Smooth muscle cell (in vitro differentiated cells): Measurements from ENCODE around the gene TBKBP1. TPM values are rescaled to one million over a fixed set of nuclear protein-coding genes. Genes with fewer than 3 reads are reported as not detected.

Source experiments
- DNase-seq: peaks from one replicate; lab custom pipeline; 2025; ENCODE audit not compliant: unreplicated experiment; lab: John Stamatoyannopoulos, UW
- H2AFZ ChIP-seq: fragments of 200-600 bp; sonication (generic); 2 replicates; pipeline ENCODE4 v1.6.0; 2016; ENCODE audit warnings: antibody characterized with exemption, low read depth, mild to moderate bottlenecking
- H3F3A ChIP-seq: fragments of 200-600 bp; sonication (generic); 2 replicates; pipeline ENCODE4 v1.6.0; 2017; ENCODE audit warnings: antibody characterized with exemption, low read depth
- H3K27ac ChIP-seq: fragments of 200-600 bp; sonication (generic); 2 replicates; pipeline ENCODE4 v1.5.1; 2016; ENCODE audit warnings: low read depth, mild to moderate bottlenecking
- H3K27me3 ChIP-seq: fragments of 200-600 bp; sonication (generic); 2 replicates; pipeline ENCODE4 v1.6.1; 2016; ENCODE audit warnings: low read depth, mild to moderate bottlenecking
- H3K36me3 ChIP-seq: fragments of 200-600 bp; sonication (generic); 2 replicates; pipeline ENCODE4 v1.5.1; 2016; ENCODE audit warnings: low read depth
- H3K4me1 ChIP-seq: fragments of 200-600 bp; sonication (generic); 2 replicates; pipeline ENCODE4 v1.5.1; 2016; ENCODE audit warnings: low read depth
- H3K4me2 ChIP-seq: fragments of 200-600 bp; sonication (generic); 2 replicates; pipeline ENCODE4 v1.6.0; 2016; ENCODE audit warnings: mild to moderate bottlenecking
- H3K4me3 ChIP-seq: fragments of 200-600 bp; sonication (generic); 2 replicates; pipeline ENCODE4 v1.5.1; 2016; ENCODE audit warnings: mild to moderate bottlenecking
- H3K79me2 ChIP-seq: fragments of 200-600 bp; sonication (generic); 2 replicates; pipeline ENCODE4 v1.6.0; 2016; ENCODE audit warnings: low read depth, mild to moderate bottlenecking
- H3K9ac ChIP-seq: fragments of 200-600 bp; sonication (generic); 2 replicates; pipeline ENCODE4 v1.6.0; 2016; ENCODE audit warnings: low read depth
- H3K9me3 ChIP-seq: fragments of 200-600 bp; sonication (generic); replicated peaks from 2 replicates; pipeline ENCODE4 v1.5.1; 2016; ENCODE audit warnings: low read depth
- H4K20me1 ChIP-seq: fragments of 200-600 bp; sonication (generic); 2 replicates; pipeline ENCODE4 v1.6.0; 2016; ENCODE audit warnings: low read depth
- CTCF ChIP-seq: fragments of 200-600 bp; sonication (generic); IDR thresholded peaks from 2 replicates; pipeline ENCODE4 v1.5.1; 2017; ENCODE audit warnings: borderline replicate concordance, mild to moderate bottlenecking, antibody characterized with exemption; ENCODE audit not compliant: insufficient read depth, poor library complexity, severe bottlenecking
- WGBS: methylation state at CpG from one replicate; pipeline ENCODE4 v1.1.7; 2016; ENCODE audit warnings: low lambda C conversion rate; 5-methylcytosine and 5-hydroxymethylcytosine counted together
- polyA plus RNA-seq: library from polyadenylated mRNA; unstranded; fragments of >200 nt; fragmentation: Nextera tagmentation; extraction: Ambion mirVana; gene quantifications from 2 replicates; pipeline ENCODE4 v1.2.1, GENCODE V29; 2016
- total RNA-seq: library from RNA; depleted of rRNA; stranded (reverse); fragments of >200 nt; gene quantifications from 2 replicates; pipeline ENCODE4 v1.2.3, GENCODE V29; 2014

The TBKBP1 gene
- total and polyA plus RNA-seq, 2 experiments from 2014 or later: 5.8 to 7.7 TPM

GRCh38 chr17:47652570-47652969 lies 41.4 kb upstream of the TBKBP1 start:
- peaks cover 71% of the 10 kb centered on the region for H3K79me2 ChIP-seq
- peaks cover 12% of the 10 kb centered on the region for H3K36me3 ChIP-seq
- no peak overlapping the region for H3K4me2 ChIP-seq
- H3F3A ChIP-seq: peaks cover 15% of the 10 kb centered on the region
- TF ChIP-seq CTCF: no peak
- H2AFZ ChIP-seq: no peak overlapping the region
- no peak overlapping the region for H3K4me3 ChIP-seq
- peaks cover 37% of the 10 kb centered on the region for H3K4me1 ChIP-seq
- no peak overlapping the region for H3K9ac ChIP-seq
- peaks cover 70% of the 10 kb centered on the region for H4K20me1 ChIP-seq
- no peaks in the 10 kb centered on the region for H3K27me3 ChIP-seq
- WGBS: 89% methylated on average over 6 of the region's 6 CpGs
- H3K27ac ChIP-seq: peak overlapping the region; percentile 1
- DNase-seq: no peak
- no peaks in the 10 kb centered on the region for H3K9me3 ChIP-seq

GRCh38 chr17:47653442-47653841 lies 40.5 kb upstream of the TBKBP1 start:
- H3K9me3 ChIP-seq: no peaks in the 10 kb centered on the region
- no peak for DNase-seq
- peaks cover 20% of the 10 kb centered on the region for H3K36me3 ChIP-seq
- peaks cover 36% of the 10 kb centered on the region for H3K4me1 ChIP-seq
- no peaks in the 10 kb centered on the region for H3K27me3 ChIP-seq
- H3K9ac ChIP-seq: no peak overlapping the region
- WGBS: 72% methylated on average over 2 of the region's 2 CpGs
- H4K20me1 ChIP-seq: peaks cover 78% of the 10 kb centered on the region
- peaks cover 80% of the 10 kb centered on the region for H3K79me2 ChIP-seq
- no peak overlapping the region for H3K27ac ChIP-seq
- H3F3A ChIP-seq: peaks cover 22% of the 10 kb centered on the region
- H3K4me3 ChIP-seq: no peak overlapping the region
- H2AFZ ChIP-seq: no peak overlapping the region
- no peak overlapping the region for H3K4me2 ChIP-seq
- no peak for TF ChIP-seq CTCF

- Histone ChIP-seq H3K36me3 (peaks cover 29% of the 10 kb centered on the region), H3K27ac (no peak overlapping the region), H3F3A (peaks cover 25% of the 10 kb centered on the region), H3K4me3 (no peak overlapping the region), H3K27me3 (no peaks in the 10 kb centered on the region), H2AFZ (no peak overlapping the region), H3K79me2 (peaks cover 95% of the 10 kb centered on the region), H3K9me3 (no peaks in the 10 kb centered on the region), H3K4me1 (peaks cover 32% of the 10 kb centered on the region), H4K20me1 (peaks cover 94% of the 10 kb centered on the region), H3K9ac (peak overlapping the region; percentile 3), H3K4me2 (no peak overlapping the region)
- TF ChIP-seq CTCF: no peak
- WGBS: 90% methylated on average over 6 of the region's 6 CpGs
- DNase-seq: no peak
Observed at GRCh38 chr17:47654991-47655390, 39.0 kb upstream of the TBKBP1 start.

- Histone ChIP-seq H3F3A (peaks cover 26% of the 10 kb centered on the region), H3K27me3 (no peaks in the 10 kb centered on the region), H3K9ac (no peak overlapping the region), H3K4me3 (no peak overlapping the region), H3K79me2 (peaks cover 74% of the 10 kb centered on the region), H2AFZ (no peak overlapping the region), H3K4me1 (peaks cover under 1% of the 10 kb centered on the region), H3K27ac (no peak overlapping the region), H3K9me3 (no peaks in the 10 kb centered on the region), H3K36me3 (peaks cover 43% of the 10 kb centered on the region), H3K4me2 (no peak overlapping the region), H4K20me1 (peaks cover 87% of the 10 kb centered on the region)
- no peak for DNase-seq
- 97% methylated on average over 6 of the region's 6 CpGs for WGBS
- no peak for TF ChIP-seq CTCF
Observed at GRCh38 chr17:47660064-47660492, 33.9 kb upstream of the TBKBP1 start.
